Parathyroid adenoma (tissue), 2 donors: Measurements from ENCODE around the gene CFAP47.
"Not testable (repeated sequence)": the region's sequence is repeated elsewhere in the genome, so short reads cannot be mapped to it uniquely, and the experiment has no call there.

Source experiments
- H2AFZ ChIP-seq: fragments of 300-600 bp; sonication (generic); one replicate; pipeline ENCODE4 v1.7.0; 2017; ENCODE audit warnings: antibody characterized with exemption, mild to moderate bottlenecking
- H3K27ac ChIP-seq: fragments of 300-600 bp; sonication (generic); one replicate; pipeline ENCODE4 v1.7.0; 2017
- H3K27me3 ChIP-seq: fragments of 300-600 bp; sonication (generic); one replicate; pipeline ENCODE4 v1.7.0; 2017; ENCODE audit warnings: low read length; ENCODE audit not compliant: control insufficient read depth, insufficient read depth
- H3K36me3 ChIP-seq: fragments of 300-600 bp; sonication (generic); one replicate; pipeline ENCODE4 v1.7.0; 2017; ENCODE audit warnings: low read length; ENCODE audit not compliant: control insufficient read depth, insufficient read depth
- H3K4me1 ChIP-seq: fragments of 300-600 bp; sonication (generic); one replicate; pipeline ENCODE4 v1.7.0; 2017; ENCODE audit warnings: control low read depth
- H3K4me2 ChIP-seq: fragments of 300-600 bp; sonication (generic); one replicate; pipeline ENCODE4 v1.7.0; 2017; ENCODE audit warnings: low read length
- H3K4me3 ChIP-seq: fragments of 300-600 bp; sonication (generic); one replicate; pipeline ENCODE4 v1.7.0; 2017; ENCODE audit warnings: low read depth, low read length
- H3K79me2 ChIP-seq: fragments of 300-600 bp; sonication (generic); one replicate; pipeline ENCODE4 v1.7.0; 2017; ENCODE audit warnings: control low read depth
- H3K9ac ChIP-seq: fragments of 300-600 bp; sonication (generic); one replicate; pipeline ENCODE4 v1.7.0; 2017; ENCODE audit warnings: mild to moderate bottlenecking
- H3K9me3 ChIP-seq: fragments of 300-600 bp; sonication (generic); one replicate; pipeline ENCODE4 v1.7.0; 2017; ENCODE audit warnings: low read length; ENCODE audit not compliant: control insufficient read depth
- TF ChIP-seq, protein P1 (sequence below): fragments of 300-600 bp; sonication (generic); IDR thresholded peaks from one replicate; pipeline ENCODE4 v1.7.0; 2017; ENCODE audit warnings: antibody characterized with exemption, mild to moderate bottlenecking
- donor health status: primary hyperparathyroidism.

The CFAP47 gene

DNA sequence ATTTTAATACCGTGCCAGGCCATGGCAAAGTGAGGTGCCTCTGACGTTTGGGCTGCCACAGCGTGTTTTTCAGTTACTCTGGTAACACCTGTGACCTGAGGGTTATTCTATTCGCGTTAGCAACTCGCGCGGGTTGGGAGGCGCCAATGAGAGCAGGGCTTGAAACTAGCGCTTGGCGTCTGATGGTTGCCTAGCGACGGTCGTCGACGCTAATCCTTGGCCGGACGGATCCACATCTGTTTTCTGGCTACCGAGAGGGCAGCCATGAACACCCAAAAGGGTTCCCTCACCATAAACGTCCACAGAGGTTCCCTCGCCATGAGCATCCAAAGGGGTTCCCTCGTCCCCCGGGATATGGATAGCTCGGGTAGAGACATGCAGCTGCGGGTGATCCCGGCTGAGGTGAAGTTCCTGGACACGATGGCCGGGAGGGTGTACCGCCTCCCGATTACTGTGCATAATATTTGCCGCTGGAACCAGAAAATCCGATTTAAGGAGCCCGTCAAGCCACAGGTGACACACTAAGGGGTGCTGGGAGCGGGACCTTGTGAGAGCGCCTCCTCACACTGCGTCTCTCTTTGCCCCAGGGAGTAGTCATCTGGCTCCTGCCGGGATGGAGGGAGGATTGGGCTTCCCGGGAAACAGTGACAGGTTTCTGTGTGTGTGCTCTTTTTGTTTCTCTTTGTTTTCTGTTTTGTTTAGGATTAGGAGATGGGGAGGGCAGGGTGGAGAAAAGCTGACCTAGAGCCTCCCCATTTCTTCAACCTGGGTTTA lies at the start of gene CFAP47:
TSS of gene CFAP47 (plus strand) at position 199 of the 774 bp plus-strand sequence. CDS start at position 265, 66 bp downstream.
- Histone ChIP-seq H3K4me1 (no peaks in the 10 kb centered on the region), H2AFZ (no peak within 1 kb of the TSS), H3K4me3 (peak within 1 kb of the TSS; percentile 70), H3K27ac (no peak within 1 kb of the TSS), H3K36me3 (no peaks in the 10 kb centered on the region), H3K79me2 (no peaks in the 10 kb centered on the region), H3K4me2 (peak within 1 kb of the TSS; percentile 66), H3K27me3 (no peaks in the 10 kb centered on the region), H3K9me3 (no peaks in the 10 kb centered on the region), H3K9ac (no peak within 1 kb of the TSS)
- TF ChIP-seq, protein P1, sequence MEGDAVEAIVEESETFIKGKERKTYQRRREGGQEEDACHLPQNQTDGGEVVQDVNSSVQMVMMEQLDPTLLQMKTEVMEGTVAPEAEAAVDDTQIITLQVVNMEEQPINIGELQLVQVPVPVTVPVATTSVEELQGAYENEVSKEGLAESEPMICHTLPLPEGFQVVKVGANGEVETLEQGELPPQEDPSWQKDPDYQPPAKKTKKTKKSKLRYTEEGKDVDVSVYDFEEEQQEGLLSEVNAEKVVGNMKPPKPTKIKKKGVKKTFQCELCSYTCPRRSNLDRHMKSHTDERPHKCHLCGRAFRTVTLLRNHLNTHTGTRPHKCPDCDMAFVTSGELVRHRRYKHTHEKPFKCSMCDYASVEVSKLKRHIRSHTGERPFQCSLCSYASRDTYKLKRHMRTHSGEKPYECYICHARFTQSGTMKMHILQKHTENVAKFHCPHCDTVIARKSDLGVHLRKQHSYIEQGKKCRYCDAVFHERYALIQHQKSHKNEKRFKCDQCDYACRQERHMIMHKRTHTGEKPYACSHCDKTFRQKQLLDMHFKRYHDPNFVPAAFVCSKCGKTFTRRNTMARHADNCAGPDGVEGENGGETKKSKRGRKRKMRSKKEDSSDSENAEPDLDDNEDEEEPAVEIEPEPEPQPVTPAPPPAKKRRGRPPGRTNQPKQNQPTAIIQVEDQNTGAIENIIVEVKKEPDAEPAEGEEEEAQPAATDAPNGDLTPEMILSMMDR = no peak

DNA sequence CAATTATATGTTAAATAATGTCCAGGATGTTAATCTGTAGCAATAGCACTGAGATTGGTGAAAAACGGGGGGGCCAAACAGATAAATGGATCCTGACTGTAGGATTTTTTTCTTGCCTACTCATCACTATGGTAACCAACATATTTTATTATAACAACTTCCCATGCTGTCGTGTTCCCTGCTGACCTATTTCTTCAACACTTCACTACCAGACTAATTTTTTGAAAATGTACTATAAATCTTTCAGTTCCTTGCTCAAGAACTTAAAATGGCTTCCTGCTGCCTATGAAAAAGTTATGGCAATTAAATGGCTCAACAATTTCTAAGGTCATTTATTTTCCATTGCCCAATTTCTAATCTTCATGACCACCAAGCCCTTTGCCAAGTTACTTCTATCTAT lies 38.9 kb upstream of the CFAP47 start:
- H3K36me3 ChIP-seq = no peaks in the 10 kb centered on the region
- H3K9ac ChIP-seq = no peak overlapping the region
- H2AFZ ChIP-seq = no peak overlapping the region
- no peaks in the 10 kb centered on the region for H3K4me1 ChIP-seq
- no peak overlapping the region for H3K4me2 ChIP-seq
- H3K79me2 ChIP-seq = no peaks in the 10 kb centered on the region
- TF ChIP-seq, protein P1 = no peak
- H3K4me3 ChIP-seq = no peak overlapping the region
- H3K9me3 ChIP-seq = no peaks in the 10 kb centered on the region
- no peak overlapping the region for H3K27ac ChIP-seq
- no peaks in the 10 kb centered on the region for H3K27me3 ChIP-seq

DNA sequence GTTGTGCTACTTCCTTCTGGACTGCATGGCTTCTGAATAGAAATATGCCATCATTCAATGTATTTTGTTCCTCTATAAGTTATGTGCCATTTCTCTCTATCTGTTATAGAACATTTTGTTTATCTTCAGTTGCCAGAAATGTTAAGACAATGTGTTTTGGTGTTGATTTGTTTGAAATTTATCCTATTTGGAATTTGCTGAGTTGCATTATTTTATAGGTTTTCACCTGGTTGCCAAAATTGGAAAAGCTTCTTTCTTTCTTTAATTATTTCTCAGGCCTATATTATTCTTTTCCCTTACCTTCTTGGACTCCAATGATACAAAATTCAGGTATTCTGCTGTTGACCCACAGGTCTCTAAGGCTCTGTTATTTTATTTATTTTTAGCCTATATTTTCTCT lies 33.4 kb upstream of the CFAP47 start:
- Histone ChIP-seq H3K4me1 (no peaks in the 10 kb centered on the region), H3K9me3 (no peaks in the 10 kb centered on the region), H3K79me2 (no peaks in the 10 kb centered on the region), H3K36me3 (no peaks in the 10 kb centered on the region), H3K27me3 (no peaks in the 10 kb centered on the region), H2AFZ (no peak overlapping the region), H3K9ac (no peak overlapping the region), H3K4me3 (no peak overlapping the region), H3K4me2 (no peak overlapping the region), H3K27ac (no peak overlapping the region)
- TF ChIP-seq, protein P1 = no peak

DNA sequence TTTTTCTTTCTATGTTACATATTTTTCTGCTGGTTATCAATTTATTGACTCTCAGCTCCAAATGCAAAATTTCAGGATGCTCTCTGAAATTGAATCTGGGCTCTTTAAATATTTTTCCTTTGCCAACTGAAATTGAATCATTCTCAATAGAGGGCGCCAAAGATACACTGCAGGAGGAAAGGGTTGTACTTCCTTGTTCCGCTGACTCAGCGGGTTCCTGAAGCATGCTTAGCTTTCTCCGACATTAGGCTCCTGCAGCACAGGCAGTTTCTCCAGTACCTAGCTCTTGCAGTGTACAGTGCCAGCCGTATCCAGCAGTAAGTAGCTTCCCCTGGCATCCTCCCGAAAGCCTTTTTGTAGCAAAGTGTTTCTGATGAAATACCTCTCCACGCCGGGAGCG lies 28.8 kb upstream of the CFAP47 start:
- Histone ChIP-seq H3K9ac (no peak overlapping the region), H3K4me3 (no peak overlapping the region), H3K27ac (no peak overlapping the region), H3K79me2 (no peaks in the 10 kb centered on the region), H2AFZ (no peak overlapping the region), H3K27me3 (no peaks in the 10 kb centered on the region), H3K9me3 (no peaks in the 10 kb centered on the region), H3K4me2 (no peak overlapping the region), H3K4me1 (no peaks in the 10 kb centered on the region), H3K36me3 (no peaks in the 10 kb centered on the region)
- TF ChIP-seq, protein P1 = no peak

- not testable (repeated sequence) for H2AFZ ChIP-seq, H3K27ac ChIP-seq, H3K36me3 ChIP-seq, H3K79me2 ChIP-seq, H3K4me3 ChIP-seq, H3K9me3 ChIP-seq, H3K4me1 ChIP-seq, H3K4me2 ChIP-seq, H3K27me3 ChIP-seq, H3K9ac ChIP-seq
These were observed 67.3 kb downstream of the CFAP47 start for GRCh38 chrX:35986816-35987215.
